ENCODE results near the gene LIN52. TPM values are rescaled to one million over a fixed set of nuclear protein-coding genes. Genes with fewer than 3 reads are reported as not detected.

Gene LIN52
- total RNA-seq, result 10 to 100 TPM; 16.4 to 19.0 TPM
- polyA plus RNA-seq (2013, experiment 1 of 2), result 16.1 TPM
- 14.9 TPM for polyA plus RNA-seq (2013, experiment 2 of 2)
- long read RNA-seq, experiment 1, partial matches to known transcripts, result 0 of 3 reads
- long read RNA-seq, experiment 1, other reads (novel, unspliced or antisense), result 3 of 3 reads
- long read RNA-seq, experiment 2, transcript LIN52-205 (6 exons, 2,776 nt), result major isoform, 53 of 69 reads
- long read RNA-seq, experiment 2, partial matches to known transcripts, result 0 of 69 reads
- long read RNA-seq, experiment 2, other reads (novel, unspliced or antisense), result 15 of 69 reads
- long read RNA-seq, experiment 3, transcript LIN52-205 (6 exons, 2,776 nt), result major isoform, 76 of 119 reads
- long read RNA-seq, experiment 3, partial matches to known transcripts, result 2 of 119 reads
- long read RNA-seq, experiment 3, other reads (novel, unspliced or antisense), result 37 of 119 reads
- long read RNA-seq, experiment 4, transcript LIN52-205 (6 exons, 2,776 nt), result major isoform, 12 of 24 reads
- long read RNA-seq, experiment 4, partial matches to known transcripts, result 0 of 24 reads
- long read RNA-seq, experiment 4, other reads (novel, unspliced or antisense), result 12 of 24 reads

- WGBS, 2 experiments (ENCODE audit: insufficient coverage in 1 of 2, insufficient read length in 1 of 2), result 0% methylated on average over 15 to 46 of the region's 46 CpGs
- peak; percentile 34 for TF ChIP-seq CTCF (conservative IDR thresholded peaks at IDR 0.05)
- Histone ChIP-seq H3K9me3 (ENCODE audit: control insufficient read depth, low read length) (no peaks in the 10 kb centered on the region), H3K27me3 (ENCODE audit: control insufficient read depth, insufficient read depth, low read length, poor library complexity, severe bottlenecking) (no peaks in the 10 kb centered on the region), H3K4me3 (ENCODE audit: low read length) (peak within 1 kb of the TSS; percentile 97), H3K36me3 (ENCODE audit: control insufficient read depth, insufficient read depth, low read length) (no peaks in the 10 kb centered on the region), H3K9ac (ENCODE audit: extremely low read depth, low read length, poor library complexity, severe bottlenecking) (peak within 1 kb of the TSS; percentile 91), H3K27ac (ENCODE audit: low read depth, low read length) (peak within 1 kb of the TSS; percentile 67), H3K4me1 (ENCODE audit: control insufficient read depth, insufficient read depth, low read length) (peaks cover 4% of the 10 kb centered on the region)
- Mint-ChIP-seq H3K9me3 (no peaks in the 10 kb centered on the region), H3K27ac (peak within 1 kb of the TSS; percentile 100), H3K4me1 (peaks cover 22% of the 10 kb centered on the region), H3K27me3 (ENCODE audit: insufficient read depth) (no peaks in the 10 kb centered on the region), H3K36me3 (ENCODE audit: low read depth) (peaks cover 8% of the 10 kb centered on the region), H3K4me3 (peak within 1 kb of the TSS; percentile 97)
- DNase-seq, result peak; percentile 100
Measured at GRCh38 chr14:74084277-74085046, at the start of gene LIN52, which contains the start of gene ALDH6A1. LIN52 (plus strand) TSS chr14:74084956; CDS start chr14:74084975, 19 bp downstream. ALDH6A1 (minus strand) TSS chr14:74084453; CDS start chr14:74084394, 59 bp downstream.

- Histone ChIP-seq H3K27me3 (ENCODE audit: control insufficient read depth, insufficient read depth, low read length, poor library complexity, severe bottlenecking) (no peaks in the 10 kb centered on the region), H3K36me3 (ENCODE audit: control insufficient read depth, insufficient read depth, low read length) (no peaks in the 10 kb centered on the region), H3K9me3 (ENCODE audit: control insufficient read depth, low read length) (no peaks in the 10 kb centered on the region), H3K4me3 (ENCODE audit: low read length) (no peak overlapping the region), H3K4me1 (ENCODE audit: control insufficient read depth, insufficient read depth, low read length) (no peaks in the 10 kb centered on the region), H3K27ac (ENCODE audit: low read depth, low read length) (no peak overlapping the region), H3K9ac (ENCODE audit: extremely low read depth, low read length, poor library complexity, severe bottlenecking) (no peak overlapping the region)
- H3K27me3 Mint-ChIP-seq (ENCODE audit: insufficient read depth), result no peaks in the 10 kb centered on the region
- H3K27ac Mint-ChIP-seq, result no peak overlapping the region
- no peak for TF ChIP-seq CTCF (conservative IDR thresholded peaks at IDR 0.05)
- no peak overlapping the region for H3K4me3 Mint-ChIP-seq
- 82 to 100% methylated on average over 1 to 2 of the region's 4 CpGs for WGBS, 2 experiments (ENCODE audit: insufficient coverage in 1 of 2, insufficient read length in 1 of 2)
- no peaks in the 10 kb centered on the region for H3K36me3 Mint-ChIP-seq (ENCODE audit: low read depth)
- no peaks in the 10 kb centered on the region for H3K4me1 Mint-ChIP-seq
- no peaks in the 10 kb centered on the region for H3K9me3 Mint-ChIP-seq
- no peak for DNase-seq
Measured at GRCh38 chr14:74035556-74035955, 49.2 kb upstream of the LIN52 start.

- Histone ChIP-seq H3K9ac (ENCODE audit: extremely low read depth, low read length, poor library complexity, severe bottlenecking) (no peak overlapping the region), H3K27me3 (ENCODE audit: control insufficient read depth, insufficient read depth, low read length, poor library complexity, severe bottlenecking) (no peaks in the 10 kb centered on the region), H3K27ac (ENCODE audit: low read depth, low read length) (no peak overlapping the region), H3K4me1 (ENCODE audit: control insufficient read depth, insufficient read depth, low read length) (no peaks in the 10 kb centered on the region), H3K9me3 (ENCODE audit: control insufficient read depth, low read length) (no peaks in the 10 kb centered on the region), H3K36me3 (ENCODE audit: control insufficient read depth, insufficient read depth, low read length) (no peaks in the 10 kb centered on the region), H3K4me3 (ENCODE audit: low read length) (no peak overlapping the region)
- Mint-ChIP-seq H3K36me3 (ENCODE audit: low read depth) (no peaks in the 10 kb centered on the region), H3K9me3 (no peaks in the 10 kb centered on the region), H3K27me3 (ENCODE audit: insufficient read depth) (no peaks in the 10 kb centered on the region), H3K27ac (no peak overlapping the region), H3K4me1 (no peaks in the 10 kb centered on the region), H3K4me3 (no peak overlapping the region)
- WGBS, 2 experiments (ENCODE audit: insufficient coverage in 1 of 2, insufficient read length in 1 of 2), result 77% methylated on average over 2 of the region's 3 CpGs; no CpG with 5 or more reads in 1 of the 2 experiments
- DNase-seq, result no peak
- TF ChIP-seq CTCF (conservative IDR thresholded peaks at IDR 0.05), result peak; percentile 83
Measured at GRCh38 chr14:74038020-74038859, 46.5 kb upstream of the LIN52 start.
